Measurements from ENCODE around the gene ABTB2. TPM values are rescaled to one million over a fixed set of nuclear protein-coding genes. Genes with fewer than 3 reads are reported as not detected.

ABTB2 gene
- total RNA-seq, 1 experiment from 2014 or later = 3.1 TPM

- TF ChIP-seq CTCF (IDR thresholded peaks at IDR 0.05; ENCODE audit: unreplicated experiment) = no peak
- no peak for DNase-seq (ENCODE audit: unreplicated experiment)
- H3K27me3 Mint-ChIP-seq (ENCODE audit: insufficient read depth, unreplicated experiment) = no peaks in the 10 kb centered on the region
- BruUV-seq (replicated peaks) = no TSS peak
- H3K36me3 Mint-ChIP-seq (ENCODE audit: insufficient read depth, unreplicated experiment) = no peaks in the 10 kb centered on the region
- POLR2A ChIA-PET = interaction anchor here (1.8 kb wide), 1 partner anchor 14 kb away, joined by 4 read pairs; no protein-coding TSS in a partner anchor
- H3K4me3 Mint-ChIP-seq (ENCODE audit: unreplicated experiment) = no peak overlapping the region
- intact Hi-C loops (cut with micrococcal nuclease) = no loop called here
- peaks cover 11% of the 10 kb centered on the region for H3K4me1 Mint-ChIP-seq (ENCODE audit: insufficient read depth, unreplicated experiment)
- H3K9me3 Mint-ChIP-seq (ENCODE audit: unreplicated experiment) = no peaks in the 10 kb centered on the region
- no peak overlapping the region for H3K27ac Mint-ChIP-seq (ENCODE audit: low read depth, unreplicated experiment)
- CTCF ChIA-PET = interaction anchor here (1.3 kb wide), 1 partner anchor 8 kb away, joined by 3 read pairs; no protein-coding TSS in a partner anchor
These were observed 98.7 kb downstream of the ABTB2 start for GRCh38 chr11:34259087-34259486.

- Mint-ChIP-seq H3K9me3 (ENCODE audit: unreplicated experiment) (no peaks in the 10 kb centered on the region), H3K36me3 (ENCODE audit: insufficient read depth, unreplicated experiment) (no peaks in the 10 kb centered on the region), H3K4me1 (ENCODE audit: insufficient read depth, unreplicated experiment) (peaks cover 1% of the 10 kb centered on the region), H3K27ac (ENCODE audit: low read depth, unreplicated experiment) (no peak overlapping the region), H3K4me3 (ENCODE audit: unreplicated experiment) (no peak overlapping the region), H3K27me3 (ENCODE audit: insufficient read depth, unreplicated experiment) (no peaks in the 10 kb centered on the region)
- intact Hi-C loops (cut with micrococcal nuclease) = no loop called here
- CTCF ChIA-PET = no interaction called here
- no peak for TF ChIP-seq CTCF (IDR thresholded peaks at IDR 0.05; ENCODE audit: unreplicated experiment)
- POLR2A ChIA-PET = no interaction called here
- DNase-seq (ENCODE audit: unreplicated experiment) = no peak
- no TSS peak for BruUV-seq (replicated peaks)
These were observed 101.2 kb downstream of the ABTB2 start for GRCh38 chr11:34256626-34257025.

GRCh38 chr11:34256150-34256549 is 101.7 kb downstream of the ABTB2 start:
- intact Hi-C loops (cut with micrococcal nuclease) = no loop called here
- CTCF ChIA-PET = interaction anchor here (1.0 kb wide), 1 partner anchor 102 kb away, joined by 3 read pairs; the partner anchor contains the start of gene ABTB2
- DNase-seq (ENCODE audit: unreplicated experiment) = no peak
- POLR2A ChIA-PET = no interaction called here
- H3K4me1 Mint-ChIP-seq (ENCODE audit: insufficient read depth, unreplicated experiment) = peaks cover 6% of the 10 kb centered on the region
- no TSS peak for BruUV-seq (replicated peaks)
- no peaks in the 10 kb centered on the region for H3K36me3 Mint-ChIP-seq (ENCODE audit: insufficient read depth, unreplicated experiment)
- H3K9me3 Mint-ChIP-seq (ENCODE audit: unreplicated experiment) = no peaks in the 10 kb centered on the region
- no peaks in the 10 kb centered on the region for H3K27me3 Mint-ChIP-seq (ENCODE audit: insufficient read depth, unreplicated experiment)
- no peak overlapping the region for H3K4me3 Mint-ChIP-seq (ENCODE audit: unreplicated experiment)
- TF ChIP-seq CTCF (IDR thresholded peaks at IDR 0.05; ENCODE audit: unreplicated experiment) = no peak
- H3K27ac Mint-ChIP-seq (ENCODE audit: low read depth, unreplicated experiment) = no peak overlapping the region

GRCh38 chr11:34255101-34255500 is 102.7 kb downstream of the ABTB2 start:
- POLR2A ChIA-PET = no interaction called here
- CTCF ChIA-PET = interaction anchor here (0.6 to 0.7 kb wide), 2 partner anchors 105 to 207 kb away, joined by 3 read pairs; no protein-coding TSS in a partner anchor
- Mint-ChIP-seq H3K27ac (ENCODE audit: low read depth, unreplicated experiment) (no peak overlapping the region), H3K4me3 (ENCODE audit: unreplicated experiment) (no peak overlapping the region), H3K4me1 (ENCODE audit: insufficient read depth, unreplicated experiment) (peaks cover 16% of the 10 kb centered on the region), H3K27me3 (ENCODE audit: insufficient read depth, unreplicated experiment) (no peaks in the 10 kb centered on the region), H3K9me3 (ENCODE audit: unreplicated experiment) (no peaks in the 10 kb centered on the region), H3K36me3 (ENCODE audit: insufficient read depth, unreplicated experiment) (no peaks in the 10 kb centered on the region)
- no peak for TF ChIP-seq CTCF (IDR thresholded peaks at IDR 0.05; ENCODE audit: unreplicated experiment)
- DNase-seq (ENCODE audit: unreplicated experiment) = no peak
- BruUV-seq (replicated peaks) = no TSS peak
- intact Hi-C loops (cut with micrococcal nuclease) = no loop called here

Data from MCF 10A (cell line).